ENCODE measurements around the gene GRIP1. TPM values are rescaled to one million over a fixed set of nuclear protein-coding genes. Genes with fewer than 3 reads are reported as not detected.

The GRIP1 gene
- total RNA-seq, 1 donor from 2014 or later = 4.2 TPM

- Histone ChIP-seq H3K27ac (no peak overlapping the region), H3K36me3 (no peaks in the 10 kb centered on the region), H3K4me3 (no peak overlapping the region), H3K9me3 (no peaks in the 10 kb centered on the region), H3K27me3 (no peaks in the 10 kb centered on the region), H3K4me1 (no peaks in the 10 kb centered on the region)
- TF ChIP-seq POLR2A (IDR thresholded peaks at IDR 0.05) = no peak
- TF ChIP-seq CTCF (IDR thresholded peaks at IDR 0.05) = no peak
- no peak for TF ChIP-seq POLR2AphosphoS5 (IDR thresholded peaks at IDR 0.05; ENCODE audit: insufficient read depth in 1 of 2, low read depth in 1 of 2)
- DNase-seq (ENCODE audit: extremely low spot score in 2 of 2) = no peak
- intact Hi-C loops (cut with DNase I) = no loop called here
These were observed 196.3 kb downstream of the GRIP1 start for GRCh38 chr12:66482351-66483203.

GRCh38 chr12:66467932-66468331, 210.9 kb downstream of the GRIP1 start:
- H3K36me3 ChIP-seq = no peaks in the 10 kb centered on the region
- no peak overlapping the region for H3K4me3 ChIP-seq
- no peaks in the 10 kb centered on the region for H3K9me3 ChIP-seq
- DNase-seq (ENCODE audit: extremely low spot score in 2 of 2) = no peak
- H3K27me3 ChIP-seq = no peaks in the 10 kb centered on the region
- no peak overlapping the region for H3K27ac ChIP-seq
- TF ChIP-seq POLR2A (IDR thresholded peaks at IDR 0.05) (no peak), POLR2AphosphoS5 (IDR thresholded peaks at IDR 0.05; ENCODE audit: insufficient read depth in 1 of 2, low read depth in 1 of 2) (no peak), CTCF (IDR thresholded peaks at IDR 0.05) (no peak)
- no peaks in the 10 kb centered on the region for H3K4me1 ChIP-seq
- intact Hi-C loops (cut with DNase I) = no loop called here

GRCh38 chr12:66461331-66461730, 217.5 kb downstream of the GRIP1 start:
- Histone ChIP-seq H3K36me3 (no peaks in the 10 kb centered on the region), H3K27ac (no peak overlapping the region), H3K4me3 (no peak overlapping the region), H3K27me3 (no peaks in the 10 kb centered on the region), H3K4me1 (no peaks in the 10 kb centered on the region), H3K9me3 (no peaks in the 10 kb centered on the region)
- no peak for DNase-seq (ENCODE audit: extremely low spot score in 2 of 2)
- TF ChIP-seq POLR2A (IDR thresholded peaks at IDR 0.05) (no peak), POLR2AphosphoS5 (IDR thresholded peaks at IDR 0.05; ENCODE audit: insufficient read depth in 1 of 2, low read depth in 1 of 2) (no peak), CTCF (IDR thresholded peaks at IDR 0.05) (no peak)
- intact Hi-C loops (cut with DNase I) = no loop called here

- DNase-seq (ENCODE audit: extremely low spot score in 2 of 2) = no peak
- Histone ChIP-seq H3K4me1 (no peaks in the 10 kb centered on the region), H3K4me3 (no peak overlapping the region), H3K27me3 (no peaks in the 10 kb centered on the region), H3K9me3 (no peaks in the 10 kb centered on the region), H3K36me3 (no peaks in the 10 kb centered on the region), H3K27ac (no peak overlapping the region)
- intact Hi-C loops (cut with DNase I) = no loop called here
- TF ChIP-seq CTCF (IDR thresholded peaks at IDR 0.05) (no peak), POLR2A (IDR thresholded peaks at IDR 0.05) (no peak), POLR2AphosphoS5 (IDR thresholded peaks at IDR 0.05; ENCODE audit: insufficient read depth in 1 of 2, low read depth in 1 of 2) (no peak)
These were observed 218.9 kb downstream of the GRIP1 start for GRCh38 chr12:66459944-66460482.

- Histone ChIP-seq H3K27ac (no peak overlapping the region), H3K36me3 (no peaks in the 10 kb centered on the region), H3K4me1 (no peaks in the 10 kb centered on the region), H3K4me3 (no peak overlapping the region), H3K27me3 (no peaks in the 10 kb centered on the region), H3K9me3 (no peaks in the 10 kb centered on the region)
- intact Hi-C loops (cut with DNase I) = no loop called here
- TF ChIP-seq POLR2A (IDR thresholded peaks at IDR 0.05) = no peak
- no peak for TF ChIP-seq POLR2AphosphoS5 (IDR thresholded peaks at IDR 0.05; ENCODE audit: insufficient read depth in 1 of 2, low read depth in 1 of 2)
- no peak for TF ChIP-seq CTCF (IDR thresholded peaks at IDR 0.05)
- no peak for DNase-seq (ENCODE audit: extremely low spot score in 2 of 2)
These were observed 222.3 kb downstream of the GRIP1 start for GRCh38 chr12:66456612-66457011.

Measured in vagina (tissue), 2 donors.